NCI-H774 (cell line): ENCODE data around the gene SLC6A11.

Experiments used
- DNase-seq: peaks from one replicate; lab custom pipeline; 2025; lab: John Stamatoyannopoulos, UW

The SLC6A11 gene

GRCh38 chr3:10888518-10889090 lies 72.6 kb downstream of the SLC6A11 start:
- DNase-seq: no peak

GRCh38 chr3:10889206-10889960 lies 73.4 kb downstream of the SLC6A11 start:
- no peak for DNase-seq

- DNase-seq: no peak
These were observed 74.6 kb downstream of the SLC6A11 start for GRCh38 chr3:10890665-10891064.

GRCh38 chr3:10892622-10893021 lies 76.6 kb downstream of the SLC6A11 start:
- DNase-seq: no peak

- no peak for DNase-seq
These were observed 85.4 kb downstream of the SLC6A11 start for GRCh38 chr3:10901296-10901945.

- no peak for DNase-seq
These were observed 91.2 kb downstream of the SLC6A11 start for GRCh38 chr3:10907262-10907661.

- DNase-seq: no peak
These were observed 94.3 kb downstream of the SLC6A11 start for GRCh38 chr3:10910367-10910766.

GRCh38 chr3:10911350-10912002 lies 95.4 kb downstream of the SLC6A11 start:
- DNase-seq: no peak

GRCh38 chr3:10912786-10913185 lies 96.8 kb downstream of the SLC6A11 start:
- DNase-seq: no peak

GRCh38 chr3:10915376-10915775 lies 99.3 kb downstream of the SLC6A11 start:
- DNase-seq: no peak

GRCh38 chr3:10917176-10917575 lies 101.1 kb downstream of the SLC6A11 start:
- DNase-seq: no peak

- no peak for DNase-seq
These were observed 102.0 kb downstream of the SLC6A11 start for GRCh38 chr3:10918011-10918410.

- no peak for DNase-seq
These were observed 103.6 kb downstream of the SLC6A11 start for GRCh38 chr3:10919636-10920035.

- DNase-seq: no peak
These were observed 109.6 kb downstream of the SLC6A11 start for GRCh38 chr3:10925436-10926255.

GRCh38 chr3:10926256-10926810 lies 110.3 kb downstream of the SLC6A11 start:
- DNase-seq: no peak

GRCh38 chr3:10926811-10927521 lies 110.9 kb downstream of the SLC6A11 start:
- DNase-seq: no peak

GRCh38 chr3:10927551-10927950 lies 111.5 kb downstream of the SLC6A11 start:
- no peak for DNase-seq

GRCh38 chr3:10928407-10928960 lies 112.5 kb downstream of the SLC6A11 start:
- DNase-seq: no peak

GRCh38 chr3:10928961-10929471 lies 113.0 kb downstream of the SLC6A11 start:
- no peak for DNase-seq

GRCh38 chr3:10929978-10930665 lies 114.1 kb downstream of the SLC6A11 start:
- DNase-seq: no peak
